ENCODE data around the gene RTN1. TPM values are rescaled to one million over a fixed set of nuclear protein-coding genes. Genes with fewer than 3 reads are reported as not detected.

Gene RTN1
- total and polyA plus RNA-seq, 2 of the 8 experiments (the other 6 are each of a cell fraction or from before 2014, with no cell fraction given) = 2.8 to 4.9 TPM

DNA sequence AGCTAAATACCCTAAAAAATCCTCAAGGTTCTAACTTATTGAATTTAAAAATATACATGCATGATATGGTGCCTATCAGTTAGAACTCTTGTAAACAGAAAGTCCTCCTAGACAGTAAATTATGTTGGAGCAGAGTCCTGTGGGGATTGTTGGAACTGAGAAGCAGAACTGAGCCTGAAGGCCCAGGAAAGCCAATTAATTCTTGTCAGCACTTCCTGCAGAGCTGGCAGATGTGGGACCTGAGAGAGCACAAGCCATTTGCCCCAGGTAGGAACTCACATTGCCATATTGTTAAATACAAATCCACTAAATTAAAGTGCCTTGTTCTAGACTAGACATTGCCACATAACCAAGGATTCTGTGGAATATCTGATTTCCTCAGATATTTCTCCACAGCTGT is 117.1 kb downstream of the RTN1 start (continued):
- TF ChIP-seq ATF2 (IDR thresholded peaks at IDR 0.05; ENCODE audit: low read length) = no peak
- TF ChIP-seq SUZ12 (IDR thresholded peaks at IDR 0.05; ENCODE audit: low read length) = no peak
- TF ChIP-seq KDM1A (IDR thresholded peaks at IDR 0.05; ENCODE audit: borderline replicate concordance, low read length) = no peak

Measured in H1 (cell line).